MV-4-11 (cell line): ENCODE measurements around the gene ADAR.

ENCODE experiments used
- DNase-seq: peaks from one replicate; lab custom pipeline; 2025; lab: John Stamatoyannopoulos, UW

Gene ADAR

DNA sequence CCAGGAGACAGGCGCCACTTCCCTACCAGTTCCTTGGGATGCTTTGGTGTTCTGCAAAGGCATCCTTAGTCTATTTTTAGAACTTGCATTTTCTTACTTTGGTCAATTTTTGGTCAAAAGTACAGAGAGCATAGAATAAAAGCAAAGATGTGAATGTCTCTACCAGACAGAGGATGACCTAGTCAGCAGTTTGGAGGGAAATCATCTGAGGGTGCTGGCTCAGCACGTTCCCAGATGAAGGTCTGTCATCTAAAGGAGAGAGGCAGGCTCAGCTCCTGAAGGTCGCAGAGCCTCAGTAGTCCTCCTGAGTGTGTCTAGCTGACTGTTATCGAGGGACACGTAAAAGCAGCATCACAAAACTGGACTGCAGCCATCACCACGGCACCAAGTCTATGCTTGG is 25.1 kb downstream of the ADAR start:
- DNase-seq = no peak

DNA sequence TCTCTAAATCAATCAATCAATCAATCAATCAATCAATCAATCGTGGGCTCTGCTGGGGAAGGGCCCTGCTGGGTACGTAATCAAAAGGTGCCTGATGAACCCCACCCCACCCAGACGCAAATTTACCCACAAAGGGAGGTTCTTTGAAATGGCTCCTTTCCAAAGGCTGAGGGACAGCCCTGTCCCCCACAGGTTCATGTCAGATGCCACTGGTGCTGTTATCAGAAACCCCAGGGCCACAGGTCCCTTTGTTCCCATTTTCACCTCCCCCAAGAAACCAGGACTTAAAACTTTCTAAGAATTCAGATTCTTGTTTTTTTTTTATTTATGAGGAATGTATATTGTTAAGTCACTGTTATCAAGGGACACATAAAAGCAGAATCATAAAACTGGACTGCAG is 26.2 kb downstream of the ADAR start:
- no peak for DNase-seq

DNA sequence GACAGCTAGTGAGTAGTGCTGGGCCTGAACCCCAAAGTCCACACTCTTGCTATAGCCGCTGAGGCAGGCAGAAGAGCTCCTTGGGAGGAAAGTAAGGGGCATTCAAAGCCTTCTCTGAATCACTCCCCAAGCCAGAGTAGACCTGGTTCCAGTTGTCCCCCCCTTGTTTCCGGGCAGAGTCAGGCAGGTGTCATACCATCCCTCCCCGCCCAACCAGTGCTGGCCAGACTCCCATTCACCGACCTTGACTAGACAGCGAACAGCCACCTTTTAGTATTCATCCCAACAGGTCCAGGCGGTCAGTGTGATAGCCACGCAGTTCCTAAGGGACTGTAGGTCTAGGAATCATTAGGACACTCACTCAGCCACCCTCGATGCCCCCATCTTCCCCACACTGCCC is 28.6 kb downstream of the ADAR start:
- DNase-seq = no peak

DNA sequence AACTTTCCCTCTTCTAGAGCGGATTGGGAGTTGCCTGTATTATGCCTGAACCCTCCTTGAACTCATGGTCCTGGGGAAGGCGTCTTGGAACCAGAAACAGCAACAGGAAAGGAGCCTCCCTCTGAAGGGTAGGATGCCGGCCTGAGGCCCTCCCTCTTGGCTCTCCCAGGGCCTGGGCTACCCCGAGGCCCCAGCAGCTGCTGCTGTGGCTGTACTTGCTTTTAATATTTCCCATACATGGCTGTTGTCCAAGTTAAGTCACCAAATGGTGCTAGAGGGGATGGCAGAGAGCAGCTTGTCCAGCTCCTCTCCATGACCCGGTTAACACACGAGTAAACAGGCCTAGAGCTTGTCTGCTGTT is 29.9 kb downstream of the ADAR start:
- DNase-seq = no peak

DNA sequence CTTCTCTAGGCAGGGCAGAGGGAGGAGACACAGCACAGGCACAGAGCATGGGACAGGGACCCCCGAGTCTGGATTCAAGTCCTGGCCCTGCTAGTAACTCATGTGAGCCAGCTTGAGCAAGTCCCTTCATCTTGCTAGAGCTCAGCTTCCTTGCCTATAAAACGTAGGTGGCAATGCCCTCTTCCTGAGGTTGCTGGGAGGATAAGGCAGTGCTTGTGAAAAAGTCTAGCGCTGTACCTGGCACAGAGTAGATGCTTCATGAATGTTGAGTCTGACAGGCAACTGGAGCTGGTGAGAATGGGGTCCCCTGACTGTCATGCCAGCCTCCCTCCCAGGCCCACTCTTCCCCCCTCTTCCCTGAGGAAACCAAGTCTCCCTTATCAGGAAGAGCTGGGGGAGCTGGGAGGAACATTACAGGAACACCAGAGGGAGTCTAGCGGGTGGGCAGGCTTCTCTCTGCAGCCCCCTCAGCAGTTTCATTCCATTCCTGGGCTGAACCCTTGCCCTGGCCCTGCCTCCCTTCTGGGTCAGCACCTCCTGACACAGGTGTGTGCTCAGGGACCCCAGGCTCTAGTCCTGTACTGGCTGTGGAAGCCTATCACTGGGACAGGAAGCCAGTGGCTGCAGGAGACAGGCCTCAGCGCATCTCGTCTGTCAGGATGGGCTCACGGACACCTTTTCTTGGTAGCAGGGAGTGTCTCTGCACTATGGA is 30.5 kb downstream of the ADAR start:
- DNase-seq = no peak

DNA sequence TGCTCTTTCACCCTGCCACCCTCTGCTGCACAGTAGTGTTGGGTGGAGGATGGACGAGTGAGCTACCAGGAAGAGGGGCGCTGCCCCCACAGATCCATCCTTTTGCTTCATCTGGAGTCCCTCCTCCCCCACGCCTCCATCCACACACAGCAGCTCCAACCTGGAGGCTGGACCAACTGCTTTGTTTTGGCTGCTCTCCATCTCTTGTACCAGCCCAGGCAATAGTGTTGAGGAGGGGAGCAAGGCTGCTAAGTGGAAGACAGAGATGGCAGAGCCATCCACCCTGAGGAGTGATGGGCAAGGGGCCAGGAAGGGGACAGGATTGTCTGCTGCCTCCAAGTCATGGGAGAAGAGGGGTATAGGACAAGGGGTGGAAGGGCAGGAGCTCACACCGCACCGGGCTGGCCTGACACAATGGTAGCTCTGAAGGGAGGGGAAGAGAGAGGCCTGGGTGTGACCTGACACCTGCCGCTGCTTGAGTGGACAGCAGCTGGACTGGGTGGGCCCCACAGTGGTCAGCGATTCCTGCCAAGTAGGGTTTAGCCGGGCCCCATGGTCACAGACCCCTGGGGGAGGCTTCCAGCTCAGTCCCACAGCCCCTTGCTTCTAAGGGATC is 31.9 kb downstream of the ADAR start:
- no peak for DNase-seq

DNA sequence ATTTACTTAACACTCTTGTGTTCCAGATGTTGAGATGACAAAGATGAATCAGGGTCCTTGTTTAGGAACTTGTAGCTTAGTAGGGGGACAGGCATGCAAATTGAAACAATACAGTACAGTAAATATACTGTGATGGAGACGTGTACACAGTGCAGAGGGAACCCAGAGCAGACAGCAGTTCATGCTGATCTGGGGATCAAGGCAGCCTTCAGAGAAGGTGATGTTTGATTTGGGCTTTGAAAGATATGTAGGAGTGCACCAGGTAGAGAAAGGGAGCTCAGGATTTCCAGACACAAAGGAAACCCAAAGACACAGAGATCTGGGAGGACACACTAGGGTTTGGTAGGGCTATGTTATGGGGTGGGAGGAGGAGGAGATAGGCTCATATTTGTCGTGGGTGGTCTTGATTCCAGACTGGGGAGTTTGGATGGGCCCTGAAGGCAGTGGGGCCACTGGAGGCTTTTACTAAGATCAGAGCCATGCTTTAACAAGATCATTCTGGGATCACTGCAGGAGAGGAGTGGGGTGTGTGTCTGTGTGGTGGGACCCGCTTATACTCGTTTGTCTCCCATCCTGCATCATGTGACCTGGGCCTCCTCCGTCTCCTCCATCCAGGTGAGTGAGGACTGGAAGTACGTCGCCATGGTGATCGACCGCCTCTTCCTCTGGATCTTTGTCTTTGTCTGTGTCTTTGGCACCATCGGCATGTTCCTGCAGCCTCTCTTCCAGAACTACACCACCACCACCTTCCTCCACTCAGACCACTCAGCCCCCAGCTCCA is 32.6 kb downstream of the ADAR start:
- no peak for DNase-seq

DNA sequence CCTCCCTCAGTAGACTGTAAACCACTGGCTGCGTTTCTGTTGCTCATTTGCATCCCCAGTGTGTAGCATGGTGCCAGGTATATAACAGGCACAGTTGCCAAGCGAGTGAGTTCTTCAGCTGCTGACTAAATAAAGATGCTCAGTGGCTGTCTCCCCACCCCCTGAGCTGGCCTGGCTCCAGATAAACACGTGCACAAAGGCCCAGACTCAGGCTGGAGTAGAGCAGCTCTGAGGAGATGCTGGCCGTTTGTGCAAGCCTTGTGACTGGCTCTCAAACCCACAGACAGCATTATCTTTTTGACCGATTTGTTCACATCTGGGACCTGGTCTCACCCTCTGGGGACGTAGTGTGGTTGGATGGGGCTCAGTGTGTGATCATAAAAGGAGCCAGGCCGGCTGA is 33.3 kb downstream of the ADAR start:
- DNase-seq = no peak

DNA sequence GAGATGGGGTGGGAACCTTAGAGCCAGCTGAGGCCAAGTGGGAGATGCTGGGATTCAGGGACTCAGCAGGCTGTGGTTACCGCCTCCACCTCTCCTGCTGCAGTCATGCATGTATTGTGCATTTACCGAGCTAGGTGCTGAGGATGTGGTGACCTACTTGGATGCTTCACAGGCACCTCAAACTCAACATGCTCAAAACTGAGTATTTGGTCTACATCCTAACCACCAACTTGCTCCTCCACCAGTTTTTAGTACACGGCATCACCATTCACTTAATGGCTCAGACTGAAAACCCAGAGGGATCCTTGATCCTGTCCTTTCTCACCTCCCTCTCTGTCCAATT is 34.8 kb downstream of the ADAR start:
- no peak for DNase-seq

DNA sequence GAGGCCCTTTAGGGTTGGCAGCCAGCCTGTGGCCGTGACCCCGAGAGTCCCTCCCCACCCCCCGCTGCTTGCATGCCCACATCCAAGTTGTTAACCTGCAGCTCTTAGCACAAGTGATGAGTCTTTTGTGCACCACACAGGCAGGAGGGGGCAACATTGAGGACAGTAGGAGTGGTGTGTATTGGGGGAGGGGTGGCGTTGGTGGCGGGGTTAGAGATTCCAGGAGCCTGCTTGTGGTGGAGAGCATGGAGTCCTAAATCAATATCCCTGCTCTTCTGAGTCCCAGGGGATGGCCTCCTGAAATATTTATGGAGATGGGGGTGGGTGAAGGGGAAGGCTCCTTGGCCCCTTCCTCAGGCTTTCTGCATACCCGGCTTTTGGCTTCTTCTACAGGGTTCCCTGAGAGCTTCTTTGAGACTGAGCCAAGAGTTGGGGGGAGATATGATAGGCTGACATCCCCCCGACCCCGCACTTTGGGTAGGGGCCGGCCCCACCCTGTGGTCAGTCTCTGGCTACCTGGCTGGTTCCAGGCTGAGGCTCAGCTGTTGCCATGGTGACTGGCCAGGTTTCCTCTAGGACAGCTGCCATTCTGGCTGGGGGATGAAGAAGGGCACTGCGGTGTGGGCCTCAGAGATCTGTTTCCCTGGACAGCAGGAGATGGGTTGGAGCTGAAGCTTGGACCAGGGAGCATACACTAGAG is 35.4 kb downstream of the ADAR start:
- DNase-seq = no peak

DNA sequence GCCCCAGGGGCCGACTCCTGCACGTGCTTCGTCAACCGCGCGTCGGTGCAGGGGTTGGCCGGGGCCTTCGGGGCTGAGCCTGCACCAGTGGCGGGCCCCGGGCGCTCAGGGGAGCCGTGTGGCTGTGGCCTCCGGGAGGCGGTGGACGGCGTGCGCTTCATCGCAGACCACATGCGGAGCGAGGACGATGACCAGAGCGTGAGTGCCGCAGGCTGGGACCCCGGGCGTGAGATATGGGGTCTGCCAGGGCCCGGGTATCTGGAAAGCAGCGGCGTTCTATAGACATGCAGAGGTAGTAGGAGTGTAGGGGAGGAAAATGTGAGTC is 36.1 kb downstream of the ADAR start:
- no peak for DNase-seq

DNA sequence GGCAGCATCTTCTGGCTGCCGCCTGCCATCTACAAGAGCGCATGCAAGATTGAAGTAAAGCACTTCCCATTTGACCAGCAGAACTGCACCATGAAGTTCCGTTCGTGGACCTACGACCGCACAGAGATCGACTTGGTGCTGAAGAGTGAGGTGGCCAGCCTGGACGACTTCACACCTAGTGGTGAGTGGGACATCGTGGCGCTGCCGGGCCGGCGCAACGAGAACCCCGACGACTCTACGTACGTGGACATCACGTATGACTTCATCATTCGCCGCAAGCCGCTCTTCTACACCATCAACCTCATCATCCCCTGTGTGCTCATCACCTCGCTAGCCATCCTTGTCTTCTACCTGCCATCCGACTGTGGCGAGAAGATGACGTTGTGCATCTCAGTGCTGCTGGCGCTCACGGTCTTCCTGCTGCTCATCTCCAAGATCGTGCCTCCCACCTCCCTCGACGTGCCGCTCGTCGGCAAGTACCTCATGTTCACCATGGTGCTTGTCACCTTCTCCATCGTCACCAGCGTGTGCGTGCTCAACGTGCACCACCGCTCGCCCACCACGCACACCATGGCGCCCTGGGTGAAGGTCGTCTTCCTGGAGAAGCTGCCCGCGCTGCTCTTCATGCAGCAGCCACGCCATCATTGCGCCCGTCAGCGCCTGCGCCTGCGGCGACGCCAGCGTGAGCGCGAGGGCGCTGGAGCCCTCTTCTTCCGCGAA is 36.6 kb downstream of the ADAR start:
- no peak for DNase-seq

DNA sequence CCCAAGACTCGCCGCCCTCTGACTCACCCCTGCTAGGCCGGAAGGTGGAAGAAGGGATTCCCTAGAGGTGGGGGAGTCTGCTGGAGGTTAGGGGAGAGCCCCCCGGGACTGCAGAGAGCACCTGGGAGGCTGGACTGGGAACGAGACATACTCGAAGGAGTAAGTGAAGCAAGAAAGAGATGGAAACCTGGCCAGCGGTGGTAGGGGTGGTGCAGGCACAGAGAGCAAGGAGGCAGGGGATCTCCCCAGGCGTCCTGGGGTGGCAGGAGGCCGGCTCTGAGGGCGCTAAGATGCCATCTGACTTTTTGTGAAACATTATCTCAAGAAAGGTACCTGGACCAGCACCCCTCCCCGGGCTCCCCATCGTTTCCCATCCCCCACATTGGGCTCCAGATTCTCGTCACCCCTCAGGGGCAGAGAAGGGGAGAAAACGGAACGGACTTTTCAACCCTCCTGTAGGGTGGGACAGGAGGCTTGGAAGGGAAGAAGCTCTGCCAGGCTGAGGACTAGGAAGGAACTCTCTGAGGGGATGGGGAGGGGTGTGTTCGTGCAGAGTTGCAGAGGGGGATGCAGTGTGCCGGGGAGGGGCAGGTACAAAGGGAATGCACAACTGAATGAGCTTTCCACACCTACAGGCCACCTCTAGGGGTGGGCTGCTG is 39.7 kb downstream of the ADAR start:
- DNase-seq = no peak

DNA sequence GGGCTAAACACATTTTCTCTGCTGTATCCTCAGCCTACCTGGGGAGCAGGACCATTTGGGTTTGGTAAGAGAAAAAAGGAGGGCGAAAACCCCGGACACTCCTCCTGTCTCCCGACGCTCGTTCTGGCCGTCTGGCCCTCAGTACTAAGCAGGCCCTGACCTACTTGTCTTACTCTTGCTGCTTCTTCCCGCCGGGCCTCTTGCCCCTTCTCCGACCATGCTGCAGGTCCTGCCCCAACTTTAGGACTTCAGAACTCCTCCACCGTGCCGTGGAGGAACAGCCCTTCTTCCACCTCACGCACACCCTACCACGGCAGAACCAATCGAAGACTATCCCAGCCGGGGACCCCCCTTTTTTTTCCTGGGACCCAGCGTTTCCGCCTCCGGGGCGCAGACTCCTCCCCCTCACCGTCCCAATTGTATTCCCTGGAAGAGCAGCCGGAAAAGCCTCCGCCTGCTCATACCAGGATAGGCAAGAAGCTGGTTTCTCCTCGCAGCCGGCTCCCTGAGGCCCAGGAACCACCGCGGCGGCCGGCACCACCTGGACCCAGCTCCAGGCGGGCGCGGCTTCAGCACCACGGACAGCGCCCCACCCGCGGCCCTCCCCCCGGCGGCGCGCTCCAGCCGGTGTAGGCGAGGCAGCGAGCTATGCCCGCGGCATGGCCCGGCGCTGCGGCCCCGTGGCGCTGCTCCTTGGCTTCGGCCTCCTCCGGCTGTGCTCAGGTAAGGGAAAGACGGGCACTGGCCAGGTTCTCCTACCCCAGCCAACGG is 40.4 kb downstream of the ADAR start, which contains the start of gene CHRNB2:
Gene CHRNB2, plus strand, starts transcription at position 393 of the 771 bp plus-strand sequence. Its CDS starts 267 bp downstream, at position 660.
- DNase-seq = no peak

DNA sequence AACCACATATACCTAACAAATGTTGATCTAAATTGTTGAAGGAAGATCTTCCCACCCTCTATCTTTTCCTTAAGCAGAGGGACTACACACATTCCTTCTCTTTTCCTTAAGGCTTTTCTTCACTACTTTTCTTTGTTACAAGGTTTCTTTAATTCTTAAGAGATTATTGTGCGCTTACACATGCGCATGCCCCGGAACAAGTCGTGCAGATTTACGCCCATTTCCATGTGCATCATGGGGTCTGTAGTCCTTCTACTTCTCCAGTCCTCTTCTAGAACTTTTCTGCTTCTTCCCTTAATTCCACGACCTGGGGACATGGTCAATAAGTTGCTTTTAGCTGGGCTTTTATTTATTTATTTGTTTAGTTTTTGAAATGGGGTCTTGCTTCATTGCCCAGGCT is 42.1 kb downstream of the ADAR start:
- no peak for DNase-seq

DNA sequence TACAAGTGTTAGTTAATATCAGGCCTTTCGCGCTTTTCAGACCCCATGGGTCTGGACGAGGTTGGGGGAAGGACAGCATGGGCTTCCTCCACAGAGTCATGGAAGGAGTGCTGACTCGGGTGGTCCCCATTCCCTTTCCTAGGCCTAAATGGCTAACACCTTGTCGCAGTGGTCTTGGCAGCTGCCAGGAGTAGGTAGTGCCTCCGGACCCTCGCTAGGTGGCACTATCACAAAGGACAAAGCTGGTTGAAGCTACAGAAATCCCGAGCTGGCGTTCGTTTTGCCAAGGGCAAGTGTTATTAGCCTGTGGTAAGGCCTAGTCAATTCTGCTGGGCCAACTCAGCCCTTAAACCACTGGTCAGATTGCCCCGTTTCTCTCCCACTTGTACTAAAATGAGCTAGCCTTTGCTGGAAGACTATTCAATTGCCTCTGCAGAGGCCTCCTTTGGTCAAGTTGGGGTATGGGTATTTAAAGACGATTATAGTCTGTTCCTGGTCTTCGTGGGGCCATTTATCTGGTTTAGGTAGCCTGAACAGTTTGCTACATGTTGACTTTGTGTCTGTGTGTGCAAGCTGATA is 48.4 kb downstream of the ADAR start:
- DNase-seq = peak; percentile 85

DNA sequence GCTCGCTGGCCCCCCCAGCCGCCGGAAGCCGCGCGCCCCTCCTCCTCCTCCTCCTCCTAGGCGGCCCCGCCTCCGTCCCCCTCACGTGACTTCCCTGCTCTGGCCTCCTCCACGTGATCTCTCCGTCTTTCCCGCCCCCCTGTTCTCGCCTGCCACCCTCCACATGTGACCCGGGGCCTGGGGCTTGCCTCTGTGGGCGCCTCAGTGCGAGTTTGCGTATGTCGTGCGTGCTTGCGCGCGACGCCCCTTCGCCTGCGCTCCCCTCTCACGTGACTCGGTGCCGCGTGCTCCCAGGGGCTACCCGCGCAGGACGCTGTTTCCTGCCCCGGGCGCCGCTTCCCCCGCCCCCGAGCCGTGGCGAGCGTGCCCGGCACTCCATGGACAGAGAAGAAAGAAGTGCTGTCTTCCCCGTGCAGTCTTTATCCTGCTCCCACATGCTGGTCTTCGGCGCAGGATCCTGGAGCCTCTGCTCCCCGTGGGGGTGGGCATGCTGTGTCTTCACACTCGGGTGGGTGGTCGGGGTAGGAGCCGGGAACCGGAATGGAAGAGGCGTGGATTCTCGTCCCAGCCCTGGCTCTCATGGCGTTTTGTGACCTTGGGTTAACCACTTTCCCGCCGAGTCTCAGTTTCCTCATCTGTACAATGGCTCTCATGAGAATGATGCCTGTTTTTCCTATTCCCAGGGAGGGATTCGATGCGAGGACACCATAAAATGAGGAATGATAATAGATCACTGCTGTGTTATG is 49.1 kb downstream of the ADAR start:
- peak; percentile 98 for DNase-seq

DNA sequence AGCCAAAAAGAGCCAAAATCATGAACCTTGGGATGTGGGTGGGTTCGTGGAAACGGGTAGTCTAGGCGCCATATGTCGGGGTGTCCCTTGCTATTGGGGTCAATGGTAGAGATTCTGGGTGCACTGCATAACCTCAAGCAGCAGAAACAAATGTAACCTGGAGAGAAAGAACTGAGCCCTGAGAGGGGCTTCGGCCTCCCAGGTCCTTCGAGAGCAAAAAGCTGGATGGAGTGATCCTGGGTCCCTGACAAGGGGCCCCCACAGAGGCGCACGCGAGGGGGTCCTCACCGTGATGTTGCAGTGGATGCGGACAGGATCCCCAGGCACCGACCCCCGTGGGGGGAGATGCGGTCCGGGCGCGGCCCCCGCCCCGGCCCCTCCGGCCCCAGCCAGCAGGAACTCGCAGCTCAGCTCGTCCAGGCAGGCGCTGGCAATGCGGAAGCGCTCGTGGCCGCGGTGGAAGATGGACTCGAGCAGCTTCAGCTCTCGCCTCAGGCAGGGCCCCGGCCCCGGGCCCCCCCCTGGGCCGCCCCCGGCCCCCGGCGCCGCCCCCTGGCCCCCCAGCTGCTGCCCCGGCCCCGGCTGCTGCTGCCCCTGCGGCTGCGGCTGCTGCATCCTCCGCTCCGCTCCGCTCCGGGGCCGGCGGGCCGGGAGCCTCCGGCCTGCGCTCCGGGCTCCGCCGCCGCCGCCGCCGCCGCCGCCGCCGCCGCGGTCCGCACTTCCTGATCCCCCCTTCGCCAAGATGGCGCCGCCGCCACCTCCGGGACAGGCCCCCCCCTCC is 49.9 kb downstream of the ADAR start, which contains the start of gene UBE2Q1:
Gene UBE2Q1, minus strand, starts transcription at position 724 of the 781 bp plus-strand sequence. Its CDS starts 109 bp downstream, at position 615.
- DNase-seq = peak; percentile 22
